Measurements from ENCODE around the gene EYS.

The EYS gene

GRCh38 chr6:64580346-64580745 is 1126.7 kb downstream of the EYS start:
- Histone ChIP-seq H3K27me3 (ENCODE audit: control insufficient read depth, low read length) (no peaks in the 10 kb centered on the region), H3K9me3 (ENCODE audit: control insufficient read depth, insufficient read depth, low read length) (no peaks in the 10 kb centered on the region), H3K4me3 (ENCODE audit: low read length) (no peak overlapping the region), H3K4me2 (ENCODE audit: low read length) (no peak overlapping the region), H3F3A (ENCODE audit: control insufficient read depth, insufficient read depth) (no peaks in the 10 kb centered on the region), H3K79me2 (ENCODE audit: control insufficient read depth, low read length) (no peaks in the 10 kb centered on the region), H4K20me1 (ENCODE audit: control insufficient read depth, insufficient read depth, low read depth, low read length) (no peaks in the 10 kb centered on the region), H3K27ac (ENCODE audit: low read depth, low read length) (no peak overlapping the region), H3K9me2 (replicated peaks; ENCODE audit: control insufficient read depth, low read length) (no peaks in the 10 kb centered on the region), H3K36me3 (ENCODE audit: control insufficient read depth, low read length) (no peaks in the 10 kb centered on the region), H3K4me1 (ENCODE audit: control insufficient read depth, low read length) (no peaks in the 10 kb centered on the region)
- no peak for TF ChIP-seq CTCF (IDR thresholded peaks at IDR 0.05; ENCODE audit: low read depth, low read length, poor library complexity, severe bottlenecking)
- no peak for TF ChIP-seq EZH2phosphoT487 (IDR thresholded peaks at IDR 0.05; ENCODE audit: borderline replicate concordance, low read length)

GRCh38 chr6:64553249-64553786 is 1153.7 kb downstream of the EYS start:
- no peaks in the 10 kb centered on the region for H3K9me2 ChIP-seq (replicated peaks; ENCODE audit: control insufficient read depth, low read length)
- TF ChIP-seq CTCF (IDR thresholded peaks at IDR 0.05; ENCODE audit: low read depth, low read length, poor library complexity, severe bottlenecking) (no peak), EZH2phosphoT487 (IDR thresholded peaks at IDR 0.05; ENCODE audit: borderline replicate concordance, low read length) (no peak)
- H3K79me2 ChIP-seq (ENCODE audit: control insufficient read depth, low read length) = no peaks in the 10 kb centered on the region
- no peak overlapping the region for H3K4me3 ChIP-seq (ENCODE audit: low read length)
- H4K20me1 ChIP-seq (ENCODE audit: control insufficient read depth, insufficient read depth, low read depth, low read length) = no peaks in the 10 kb centered on the region
- H3F3A ChIP-seq (ENCODE audit: control insufficient read depth, insufficient read depth) = no peaks in the 10 kb centered on the region
- no peak overlapping the region for H3K4me2 ChIP-seq (ENCODE audit: low read length)
- no peaks in the 10 kb centered on the region for H3K4me1 ChIP-seq (ENCODE audit: control insufficient read depth, low read length)
- no peak overlapping the region for H3K27ac ChIP-seq (ENCODE audit: low read depth, low read length)
- H3K36me3 ChIP-seq (ENCODE audit: control insufficient read depth, low read length) = no peaks in the 10 kb centered on the region
- no peaks in the 10 kb centered on the region for H3K9me3 ChIP-seq (ENCODE audit: control insufficient read depth, insufficient read depth, low read length)
- no peaks in the 10 kb centered on the region for H3K27me3 ChIP-seq (ENCODE audit: control insufficient read depth, low read length)

- TF ChIP-seq EZH2phosphoT487 (IDR thresholded peaks at IDR 0.05; ENCODE audit: borderline replicate concordance, low read length) (no peak), CTCF (IDR thresholded peaks at IDR 0.05; ENCODE audit: low read depth, low read length, poor library complexity, severe bottlenecking) (no peak)
- Histone ChIP-seq H3K79me2 (ENCODE audit: control insufficient read depth, low read length) (no peaks in the 10 kb centered on the region), H3K9me2 (replicated peaks; ENCODE audit: control insufficient read depth, low read length) (no peaks in the 10 kb centered on the region), H3K4me1 (ENCODE audit: control insufficient read depth, low read length) (no peaks in the 10 kb centered on the region), H3K27ac (ENCODE audit: low read depth, low read length) (no peak overlapping the region), H3K4me2 (ENCODE audit: low read length) (no peak overlapping the region), H4K20me1 (ENCODE audit: control insufficient read depth, insufficient read depth, low read depth, low read length) (no peaks in the 10 kb centered on the region), H3F3A (ENCODE audit: control insufficient read depth, insufficient read depth) (no peaks in the 10 kb centered on the region), H3K9me3 (ENCODE audit: control insufficient read depth, insufficient read depth, low read length) (no peaks in the 10 kb centered on the region), H3K27me3 (ENCODE audit: control insufficient read depth, low read length) (no peaks in the 10 kb centered on the region), H3K4me3 (ENCODE audit: low read length) (no peak overlapping the region), H3K36me3 (ENCODE audit: control insufficient read depth, low read length) (no peaks in the 10 kb centered on the region)
These were observed 1159.3 kb downstream of the EYS start for GRCh38 chr6:64547594-64548268.
